ENCODE data around the gene ASIC1.

Gene ASIC1

GRCh38 chr12:50073712-50074111 lies 16.3 kb downstream of the ASIC1 start:
- no peak overlapping the region for H3K4me3 ChIP-seq (replicated peaks in 1 of 2; ENCODE audit: low read depth in 2 of 2, low read length in 2 of 2)
- DNase-seq (ENCODE audit: low read depth in 2 of 2) = no peak
- TF ChIP-seq, protein P1, sequence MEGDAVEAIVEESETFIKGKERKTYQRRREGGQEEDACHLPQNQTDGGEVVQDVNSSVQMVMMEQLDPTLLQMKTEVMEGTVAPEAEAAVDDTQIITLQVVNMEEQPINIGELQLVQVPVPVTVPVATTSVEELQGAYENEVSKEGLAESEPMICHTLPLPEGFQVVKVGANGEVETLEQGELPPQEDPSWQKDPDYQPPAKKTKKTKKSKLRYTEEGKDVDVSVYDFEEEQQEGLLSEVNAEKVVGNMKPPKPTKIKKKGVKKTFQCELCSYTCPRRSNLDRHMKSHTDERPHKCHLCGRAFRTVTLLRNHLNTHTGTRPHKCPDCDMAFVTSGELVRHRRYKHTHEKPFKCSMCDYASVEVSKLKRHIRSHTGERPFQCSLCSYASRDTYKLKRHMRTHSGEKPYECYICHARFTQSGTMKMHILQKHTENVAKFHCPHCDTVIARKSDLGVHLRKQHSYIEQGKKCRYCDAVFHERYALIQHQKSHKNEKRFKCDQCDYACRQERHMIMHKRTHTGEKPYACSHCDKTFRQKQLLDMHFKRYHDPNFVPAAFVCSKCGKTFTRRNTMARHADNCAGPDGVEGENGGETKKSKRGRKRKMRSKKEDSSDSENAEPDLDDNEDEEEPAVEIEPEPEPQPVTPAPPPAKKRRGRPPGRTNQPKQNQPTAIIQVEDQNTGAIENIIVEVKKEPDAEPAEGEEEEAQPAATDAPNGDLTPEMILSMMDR (IDR thresholded peaks at IDR 0.05; ENCODE audit: low read depth, low read length) = no peak

GRCh38 chr12:50074936-50075807 lies 17.8 kb downstream of the ASIC1 start:
- H3K4me3 ChIP-seq (replicated peaks in 1 of 2; ENCODE audit: low read depth in 2 of 2, low read length in 2 of 2) = no peak overlapping the region
- TF ChIP-seq, protein P1 (IDR thresholded peaks at IDR 0.05; ENCODE audit: low read depth, low read length) = peak; percentile 89
- DNase-seq (ENCODE audit: low read depth in 2 of 2) = peak; percentile 86 to 90

GRCh38 chr12:50075808-50076170 lies 18.4 kb downstream of the ASIC1 start:
- H3K4me3 ChIP-seq (replicated peaks in 1 of 2; ENCODE audit: low read depth in 2 of 2, low read length in 2 of 2) = no peak overlapping the region
- no peak for DNase-seq (ENCODE audit: low read depth in 2 of 2)
- TF ChIP-seq, protein P1 (IDR thresholded peaks at IDR 0.05; ENCODE audit: low read depth, low read length) = no peak

DNA sequence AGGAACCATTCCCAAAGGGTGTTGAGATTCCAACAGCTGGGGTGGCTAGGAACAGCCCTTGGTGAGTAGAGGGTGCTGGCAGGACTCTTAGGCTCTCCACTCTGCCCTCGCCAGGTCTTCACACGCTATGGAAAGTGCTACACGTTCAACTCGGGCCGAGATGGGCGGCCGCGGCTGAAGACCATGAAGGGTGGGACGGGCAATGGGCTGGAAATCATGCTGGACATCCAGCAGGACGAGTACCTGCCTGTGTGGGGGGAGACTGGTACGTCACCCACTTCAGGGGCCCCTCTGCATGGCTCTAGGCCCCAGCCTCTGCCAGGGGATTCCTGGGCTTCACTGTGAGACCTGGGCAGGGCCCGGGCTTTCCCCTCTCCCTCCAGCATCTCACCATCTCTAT lies 19.7 kb downstream of the ASIC1 start:
- TF ChIP-seq, protein P1 (IDR thresholded peaks at IDR 0.05; ENCODE audit: low read depth, low read length) = no peak

DNA sequence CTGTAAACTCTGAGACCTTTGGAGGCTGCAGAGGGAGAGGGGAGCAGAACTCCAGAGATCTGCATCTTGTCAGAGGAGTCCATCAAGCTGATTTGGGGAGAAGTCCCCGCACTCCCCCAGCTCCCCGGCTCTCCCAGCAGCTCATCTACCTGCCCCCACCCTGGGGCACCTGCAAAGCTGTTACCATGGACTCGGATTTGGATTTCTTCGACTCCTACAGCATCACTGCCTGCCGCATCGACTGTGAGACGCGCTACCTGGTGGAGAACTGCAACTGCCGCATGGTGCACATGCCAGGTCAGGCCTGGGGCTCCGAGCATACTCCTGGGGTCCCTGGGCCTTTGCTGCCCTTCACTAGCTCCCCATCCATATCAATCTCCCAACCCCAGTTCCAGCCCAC lies 20.9 kb downstream of the ASIC1 start:
- TF ChIP-seq, protein P1 (IDR thresholded peaks at IDR 0.05; ENCODE audit: low read depth, low read length) = no peak

More for the DNA sequence above, 19.7 kb downstream of the ASIC1 start:
- H3K4me3 ChIP-seq (replicated peaks in 1 of 2; ENCODE audit: low read depth in 2 of 2, low read length in 2 of 2) = no peak overlapping the region
- no peak for DNase-seq (ENCODE audit: low read depth in 2 of 2)

DNA sequence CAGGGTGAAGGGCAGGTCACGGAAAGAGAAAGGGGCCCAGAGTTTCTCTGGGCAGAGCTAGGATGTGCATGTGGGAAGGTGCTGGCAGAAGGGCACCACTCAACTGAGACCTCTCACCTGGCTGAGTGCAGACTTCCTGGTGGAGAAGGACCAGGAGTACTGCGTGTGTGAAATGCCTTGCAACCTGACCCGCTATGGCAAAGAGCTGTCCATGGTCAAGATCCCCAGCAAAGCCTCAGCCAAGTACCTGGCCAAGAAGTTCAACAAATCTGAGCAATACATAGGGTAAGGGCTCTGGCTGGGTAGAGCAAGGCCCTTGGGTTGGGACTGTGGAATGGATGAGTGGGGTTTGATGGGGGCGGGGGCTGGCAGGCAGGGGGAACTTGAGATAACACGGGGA lies 22.4 kb downstream of the ASIC1 start:
- no peak for DNase-seq (ENCODE audit: low read depth in 2 of 2)
- TF ChIP-seq, protein P1 (IDR thresholded peaks at IDR 0.05; ENCODE audit: low read depth, low read length) = no peak
- no peak overlapping the region for H3K4me3 ChIP-seq (replicated peaks in 1 of 2; ENCODE audit: low read depth in 2 of 2, low read length in 2 of 2)

More for the DNA sequence above, 20.9 kb downstream of the ASIC1 start:
- DNase-seq (ENCODE audit: low read depth in 2 of 2) = no peak
- H3K4me3 ChIP-seq (replicated peaks in 1 of 2; ENCODE audit: low read depth in 2 of 2, low read length in 2 of 2) = no peak overlapping the region
